H9 (cell line): ENCODE data around the gene WDR20. TPM values are rescaled to one million over a fixed set of nuclear protein-coding genes. Genes with fewer than 3 reads are reported as not detected.

ENCODE experiments used
- DNase-seq: peaks from one replicate; pipeline ENCODE4 v3.0.0-alpha.2; 2017
- H2AFZ ChIP-seq: one replicate; pipeline ENCODE4 v1.6.1; 2013; ENCODE audit warnings: mild to moderate bottlenecking, low read length, control low read depth, moderate library complexity
- H2AK5ac ChIP-seq: 2 replicates; pipeline ENCODE4 v1.6.1; 2013; ENCODE audit warnings: low read length, control low read depth, mixed read lengths; ENCODE audit not compliant: insufficient read length
- H2BK120ac ChIP-seq: one replicate; pipeline ENCODE4 v1.6.1; 2013; ENCODE audit warnings: low read depth, mild to moderate bottlenecking, low read length, control low read depth, inconsistent platforms; ENCODE audit not compliant: poor library complexity, severe bottlenecking
- H2BK12ac ChIP-seq: 2 replicates; pipeline ENCODE4 v1.6.1; 2013; ENCODE audit warnings: low read length, control low read depth, mixed read lengths, low read depth; ENCODE audit not compliant: insufficient read length
- H2BK15ac ChIP-seq: 2 replicates; pipeline ENCODE4 v1.6.1; 2013; ENCODE audit warnings: low read depth, low read length, control low read depth
- H2BK20ac ChIP-seq: one replicate; pipeline ENCODE4 v1.6.1; 2013; ENCODE audit warnings: low read depth, mild to moderate bottlenecking, low read length, control low read depth, inconsistent platforms; ENCODE audit not compliant: poor library complexity, severe bottlenecking
- H2BK5ac ChIP-seq: 2 replicates; pipeline ENCODE4 v1.6.1; 2013; ENCODE audit warnings: low read length, control low read depth, mixed read lengths; ENCODE audit not compliant: insufficient read length
- H3K14ac ChIP-seq: 2 replicates; pipeline ENCODE4 v1.6.1; 2013; ENCODE audit warnings: low read length, control low read depth; ENCODE audit not compliant: insufficient read depth
- H3K18ac ChIP-seq: 2 replicates; pipeline ENCODE4 v1.6.1; 2013; ENCODE audit warnings: low read depth, mild to moderate bottlenecking, mixed read lengths, low read length, control low read depth; ENCODE audit not compliant: insufficient read length
- H3K23ac ChIP-seq: 2 replicates; pipeline ENCODE4 v1.6.1; 2013; ENCODE audit warnings: low read length, control low read depth, mixed read lengths, low read depth; ENCODE audit not compliant: insufficient read length
- H3K23me2 ChIP-seq: 2 replicates; pipeline ENCODE4 v1.6.1; 2013; ENCODE audit warnings: low read depth, mild to moderate bottlenecking, mixed read lengths, low read length, control low read depth; ENCODE audit not compliant: insufficient read length, poor library complexity, severe bottlenecking
- H3K27ac ChIP-seq: 2 replicates; pipeline ENCODE4 v1.5.1; 2013; ENCODE audit warnings: low read length, control low read depth, mixed read lengths, low read depth; ENCODE audit not compliant: insufficient read length
- H3K27me3 ChIP-seq: 2 replicates; pipeline ENCODE4 v1.6.1; 2013; ENCODE audit warnings: low read length, control low read depth, inconsistent platforms; ENCODE audit not compliant: insufficient read depth
- H3K4ac ChIP-seq: 2 replicates; pipeline ENCODE4 v1.6.1; 2013; ENCODE audit warnings: low read depth, mild to moderate bottlenecking, control low read depth, inconsistent platforms, low read length, moderate library complexity
- H3K4me1 ChIP-seq: 2 replicates; pipeline ENCODE4 v1.6.1; 2013; ENCODE audit warnings: low read length, control low read depth, inconsistent platforms; ENCODE audit not compliant: insufficient read depth
- H3K4me2 ChIP-seq: 2 replicates; pipeline ENCODE4 v1.6.1; 2013; ENCODE audit warnings: low read length, control low read depth, mixed read lengths; ENCODE audit not compliant: insufficient read length, insufficient read depth
- H3K56ac ChIP-seq: 2 replicates; pipeline ENCODE4 v1.6.1; 2013; ENCODE audit warnings: low read depth, mild to moderate bottlenecking, mixed read lengths, low read length, control low read depth; ENCODE audit not compliant: insufficient read length
- H3K79me1 ChIP-seq: 2 replicates; pipeline ENCODE4 v1.6.1; 2013; ENCODE audit warnings: low read depth, mild to moderate bottlenecking, moderate library complexity, low read length, control low read depth, inconsistent platforms; ENCODE audit not compliant: insufficient read depth, poor library complexity, severe bottlenecking
- H3K79me2 ChIP-seq: 2 replicates; pipeline ENCODE4 v1.6.1; 2013; ENCODE audit warnings: low read length, control low read depth, inconsistent platforms; ENCODE audit not compliant: insufficient read depth
- H3K9ac ChIP-seq: 2 replicates; pipeline ENCODE4 v1.6.1; 2013; ENCODE audit warnings: low read length, control low read depth, mixed read lengths; ENCODE audit not compliant: insufficient read length; ENCODE audit errors: extremely low read depth
- H3K9me3 ChIP-seq: one replicate; pipeline ENCODE4 v1.6.1; 2013; ENCODE audit warnings: low read depth, low read length, inconsistent platforms; ENCODE audit not compliant: control insufficient read depth
- H3T11ph ChIP-seq: one replicate; pipeline ENCODE4 v1.6.1; 2013; ENCODE audit warnings: mild to moderate bottlenecking, low read length, control low read depth, inconsistent platforms
- H4K20me1 ChIP-seq: one replicate; pipeline ENCODE4 v1.6.1; 2013; ENCODE audit not compliant: control insufficient read depth, insufficient read length, insufficient read depth
- H4K5ac ChIP-seq: 2 replicates; pipeline ENCODE4 v1.6.1; 2013; ENCODE audit warnings: low read depth, mild to moderate bottlenecking, mixed read lengths, low read length, control low read depth; ENCODE audit not compliant: insufficient read length
- H4K8ac ChIP-seq: replicated peaks from 2 replicates; pipeline ENCODE4 v1.6.1; 2013; ENCODE audit warnings: low read length, control low read depth, mixed read lengths, low read depth; ENCODE audit not compliant: insufficient read length
- H4K91ac ChIP-seq: 2 replicates; pipeline ENCODE4 v1.6.1; 2013; ENCODE audit warnings: low read depth, mild to moderate bottlenecking, moderate library complexity, mixed read lengths, low read length, control low read depth; ENCODE audit not compliant: insufficient read length
- H3K27ac Mint-ChIP-seq, 3 experiments: 2 replicates in 2 of 3; 3 replicates in 1 of 3; pipeline ENCODE4 v1.8.0; 2020 to 2021; ENCODE audit warnings: mixed read lengths in 3 of 3, mild to moderate bottlenecking in 1 of 3, moderate library complexity in 1 of 3
- H3K27me3 Mint-ChIP-seq: 2 replicates; pipeline ENCODE4 v1.8.0; 2021; ENCODE audit warnings: low read depth, mild to moderate bottlenecking, moderate library complexity, mixed read lengths
- H3K36me3 Mint-ChIP-seq, 3 experiments: 2 replicates in 2 of 3; 3 replicates in 1 of 3; pipeline ENCODE4 v1.8.0; 2020 to 2021; ENCODE audit warnings: low read depth in 3 of 3, mixed read lengths in 3 of 3; ENCODE audit not compliant: insufficient read depth in 1 of 3
- H3K4me1 Mint-ChIP-seq, 2 experiments: 2 replicates each; pipeline ENCODE4 v1.8.0; 2020; ENCODE audit warnings: mixed read lengths in 2 of 2
- H3K4me3 Mint-ChIP-seq, 2 experiments: 2 replicates in 1 of 2; 3 replicates in 1 of 2; pipeline ENCODE4 v1.8.0; 2020 to 2021; ENCODE audit warnings: mild to moderate bottlenecking in 2 of 2, mixed read lengths in 2 of 2, moderate library complexity in 1 of 2
- H3K9me3 Mint-ChIP-seq, 2 experiments: 2 replicates in 1 of 2; 3 replicates in 1 of 2; pipeline ENCODE4 v1.8.0; 2020; ENCODE audit warnings: mild to moderate bottlenecking in 2 of 2, mixed read lengths in 2 of 2, moderate library complexity in 1 of 2
- CTCF ChIP-seq: fragments of 200-600 bp; sonication (generic); conservative IDR thresholded peaks from 3 replicates; pipeline ENCODE4 v1.8.0; 2021; ENCODE audit warnings: antibody characterized with exemption, mild to moderate bottlenecking
- WGBS: extraction: QIAGEN DNeasy Blood & Tissue Kit; methylation state at CpG from one replicate; pipeline ENCODE4 v1.1.7; 2013; ENCODE audit warnings: missing lambda C conversion rate, low lambda C conversion rate, mixed read lengths; ENCODE audit not compliant: insufficient read length; ENCODE audit errors: extremely low coverage; 5-methylcytosine and 5-hydroxymethylcytosine counted together
- total RNA-seq: library from RNA; stranded (reverse); gene quantifications from 2 replicates; pipeline ENCODE4 v1.2.1, GENCODE V29; 2021

Gene WDR20
- total RNA-seq, 1 experiment from 2014 or later: 31.6 TPM

DNA sequence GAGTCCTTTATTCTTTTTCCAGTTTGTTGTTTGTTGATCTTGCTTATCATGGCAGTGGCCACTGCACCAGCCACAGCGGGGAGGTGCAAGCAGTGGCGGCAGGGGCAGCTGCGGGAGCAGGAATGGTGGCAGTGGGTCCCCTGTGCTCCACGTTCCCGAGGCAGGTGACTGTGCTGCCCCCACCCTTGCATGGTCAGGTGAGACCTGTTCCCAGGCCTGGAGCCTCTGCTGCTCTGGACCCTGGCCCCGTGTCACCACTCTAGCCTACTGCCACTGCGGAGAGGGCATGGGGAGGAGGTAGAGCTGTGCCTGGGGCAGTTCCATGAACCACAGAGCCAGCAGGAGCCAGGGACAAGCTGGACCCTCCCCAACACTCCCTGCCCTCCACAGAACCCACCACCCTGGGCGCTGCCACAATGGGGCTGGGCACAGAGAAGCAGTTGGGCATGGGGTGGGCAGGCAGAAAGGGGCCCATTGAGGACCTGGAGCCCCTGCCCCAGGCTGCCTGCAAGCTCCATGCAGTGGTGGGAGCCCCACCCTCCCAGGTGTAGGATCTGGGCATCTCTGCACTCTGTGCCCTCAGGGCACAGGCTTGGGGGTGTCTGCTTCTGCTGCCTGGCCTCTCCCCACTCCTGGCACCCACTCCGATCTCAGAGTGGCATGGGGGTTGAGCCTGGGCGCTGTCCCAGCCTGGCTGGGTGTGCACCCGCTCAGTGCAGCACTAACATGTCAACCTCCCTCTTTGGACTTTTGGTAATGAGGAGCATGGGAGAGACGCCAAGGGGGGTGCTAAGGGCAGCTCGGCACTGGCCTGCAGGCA lies 23.1 kb upstream of the WDR20 start:
- H3K56ac ChIP-seq: no peak overlapping the region
- H3K4me3 Mint-ChIP-seq: no peak overlapping the region; a peak in 1 of 5 replicates

More for the DNA sequence above, 23.1 kb upstream of the WDR20 start:
- H3K79me1 ChIP-seq: no peaks in the 10 kb centered on the region
- no peaks in the 10 kb centered on the region for H3K79me2 ChIP-seq
- no peak for DNase-seq
- no CpG with 5 or more reads among the region's 13 CpGs for WGBS
- H3T11ph ChIP-seq: no peak overlapping the region
- no peak overlapping the region for H4K8ac ChIP-seq
- H2AFZ ChIP-seq: no peak overlapping the region
- no peak overlapping the region for H4K5ac ChIP-seq
- H3K9me3 ChIP-seq: no peaks in the 10 kb centered on the region
- H3K4me1 Mint-ChIP-seq: no peaks in the 10 kb centered on the region
- no peak overlapping the region for H3K27ac ChIP-seq
- H3K36me3 Mint-ChIP-seq: peaks cover 4 to 10% (median 9%) of the 10 kb centered on the region in 3 experiments; a peak in 6 of 7 replicates
- no peak overlapping the region for H3K18ac ChIP-seq
- H3K27me3 Mint-ChIP-seq: no peaks in the 10 kb centered on the region
- H3K9me3 Mint-ChIP-seq: peaks cover 12 to 14% of the 10 kb centered on the region in 2 experiments
- H3K23me2 ChIP-seq: no peaks in the 10 kb centered on the region
- no peak overlapping the region for H2BK20ac ChIP-seq
- H4K91ac ChIP-seq: no peak overlapping the region
- no peaks in the 10 kb centered on the region for H3K4me1 ChIP-seq
- H3K14ac ChIP-seq: no peak overlapping the region; the same call in 1 of the 2 replicates
- H2AK5ac ChIP-seq: no peak overlapping the region
- no peak overlapping the region for H2BK12ac ChIP-seq
- no peak overlapping the region for H3K23ac ChIP-seq
- H3K27me3 ChIP-seq: no peaks in the 10 kb centered on the region
- H3K9ac ChIP-seq: no peak overlapping the region
- no peaks in the 10 kb centered on the region for H4K20me1 ChIP-seq
- H2BK15ac ChIP-seq: no peak overlapping the region
- H2BK5ac ChIP-seq: no peak overlapping the region
- no peak overlapping the region for H2BK120ac ChIP-seq
- no peak for TF ChIP-seq CTCF
- no peak overlapping the region for H3K27ac Mint-ChIP-seq
- H3K4ac ChIP-seq: no peak overlapping the region
- H3K4me2 ChIP-seq: no peak overlapping the region
